Kidney epithelial cell (primary cell): Measurements from ENCODE around the gene IFIT2. TPM values are rescaled to one million over a fixed set of nuclear protein-coding genes. Genes with fewer than 3 reads are reported as not detected.
"Not testable (repeated sequence)": the region's sequence is repeated elsewhere in the genome, so short reads cannot be mapped to it uniquely, and the experiment has no call there.

Source experiments
- DNase-seq: peaks from one replicate; pipeline ENCODE4 v3.0.0-alpha.2; 2010; ENCODE audit warnings: low read depth
- H3K27me3 ChIP-seq: 2 replicates; pipeline ENCODE4 v1.6.0; 2011; ENCODE audit warnings: low read length; ENCODE audit not compliant: control insufficient read depth, insufficient read depth
- H3K36me3 ChIP-seq: 2 replicates; pipeline ENCODE4 v1.5.1; 2011; ENCODE audit warnings: low read length; ENCODE audit not compliant: control insufficient read depth, insufficient read depth
- H3K4me3 ChIP-seq: 2 replicates; pipeline ENCODE4 v1.5.1; 2011; ENCODE audit warnings: low read depth, mild to moderate bottlenecking, control low read depth, low read length
- total RNA-seq: library from RNA; depleted of rRNA; stranded (reverse); fragments of >200 nt; gene quantifications from 2 replicates; pipeline ENCODE4 v1.2.3, GENCODE V29; 2015
- TF ChIP-seq, protein P1 (sequence below): IDR thresholded peaks from 2 replicates; pipeline ENCODE4 v1.5.1; 2011; ENCODE audit warnings: mild to moderate bottlenecking, moderate library complexity, low read length, control low read depth, inconsistent platforms; ENCODE audit not compliant: insufficient read depth, poor library complexity, severe bottlenecking

IFIT2 gene
- total RNA-seq, 1 donor from 2014 or later = 9.2 TPM

DNA sequence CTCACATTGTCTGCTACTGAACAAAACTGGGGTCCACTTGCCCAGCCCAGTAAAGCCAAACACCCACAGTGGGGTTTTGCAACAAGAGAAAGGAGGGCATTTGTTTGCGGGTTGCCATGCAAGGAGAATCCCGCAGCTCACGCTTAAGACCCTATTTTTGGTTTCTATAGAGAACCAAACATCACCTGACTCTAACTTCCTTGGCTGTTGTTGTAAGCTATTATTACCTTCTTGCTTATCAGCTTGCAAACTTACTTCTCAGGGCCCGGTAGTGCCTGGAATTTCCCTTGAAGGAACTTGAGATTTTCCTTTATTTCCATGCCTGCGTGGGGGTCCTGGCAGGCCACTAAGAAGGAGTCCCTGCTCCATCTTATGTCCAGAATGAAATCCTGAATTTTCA lies 46.6 kb downstream of the IFIT2 start:
- DNase-seq = no peak
- Histone ChIP-seq H3K27me3 (no peaks in the 10 kb centered on the region), H3K36me3 (no peaks in the 10 kb centered on the region), H3K4me3 (no peak overlapping the region)
- TF ChIP-seq, protein P1, sequence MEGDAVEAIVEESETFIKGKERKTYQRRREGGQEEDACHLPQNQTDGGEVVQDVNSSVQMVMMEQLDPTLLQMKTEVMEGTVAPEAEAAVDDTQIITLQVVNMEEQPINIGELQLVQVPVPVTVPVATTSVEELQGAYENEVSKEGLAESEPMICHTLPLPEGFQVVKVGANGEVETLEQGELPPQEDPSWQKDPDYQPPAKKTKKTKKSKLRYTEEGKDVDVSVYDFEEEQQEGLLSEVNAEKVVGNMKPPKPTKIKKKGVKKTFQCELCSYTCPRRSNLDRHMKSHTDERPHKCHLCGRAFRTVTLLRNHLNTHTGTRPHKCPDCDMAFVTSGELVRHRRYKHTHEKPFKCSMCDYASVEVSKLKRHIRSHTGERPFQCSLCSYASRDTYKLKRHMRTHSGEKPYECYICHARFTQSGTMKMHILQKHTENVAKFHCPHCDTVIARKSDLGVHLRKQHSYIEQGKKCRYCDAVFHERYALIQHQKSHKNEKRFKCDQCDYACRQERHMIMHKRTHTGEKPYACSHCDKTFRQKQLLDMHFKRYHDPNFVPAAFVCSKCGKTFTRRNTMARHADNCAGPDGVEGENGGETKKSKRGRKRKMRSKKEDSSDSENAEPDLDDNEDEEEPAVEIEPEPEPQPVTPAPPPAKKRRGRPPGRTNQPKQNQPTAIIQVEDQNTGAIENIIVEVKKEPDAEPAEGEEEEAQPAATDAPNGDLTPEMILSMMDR = no peak

DNA sequence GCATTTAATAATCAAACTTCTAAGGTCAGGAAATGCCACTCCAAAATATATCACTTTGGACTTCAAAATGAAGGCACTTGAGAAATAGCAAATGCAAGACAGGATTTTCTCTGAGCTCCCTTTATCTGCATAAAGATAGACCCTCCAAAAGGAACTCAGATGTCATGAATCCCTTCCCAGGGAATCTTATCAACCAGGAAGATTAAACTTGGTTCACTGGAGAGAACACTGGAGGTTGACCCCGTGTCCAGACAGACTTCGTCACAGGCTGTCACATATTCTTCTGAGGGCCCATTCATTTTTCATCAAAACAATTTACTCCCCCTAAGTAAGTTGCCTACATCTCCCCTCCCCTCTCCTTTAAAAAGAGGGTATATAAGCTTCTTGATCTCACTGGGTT lies 47.1 kb downstream of the IFIT2 start:
- TF ChIP-seq, protein P1 = no peak
- DNase-seq = no peak

DNA sequence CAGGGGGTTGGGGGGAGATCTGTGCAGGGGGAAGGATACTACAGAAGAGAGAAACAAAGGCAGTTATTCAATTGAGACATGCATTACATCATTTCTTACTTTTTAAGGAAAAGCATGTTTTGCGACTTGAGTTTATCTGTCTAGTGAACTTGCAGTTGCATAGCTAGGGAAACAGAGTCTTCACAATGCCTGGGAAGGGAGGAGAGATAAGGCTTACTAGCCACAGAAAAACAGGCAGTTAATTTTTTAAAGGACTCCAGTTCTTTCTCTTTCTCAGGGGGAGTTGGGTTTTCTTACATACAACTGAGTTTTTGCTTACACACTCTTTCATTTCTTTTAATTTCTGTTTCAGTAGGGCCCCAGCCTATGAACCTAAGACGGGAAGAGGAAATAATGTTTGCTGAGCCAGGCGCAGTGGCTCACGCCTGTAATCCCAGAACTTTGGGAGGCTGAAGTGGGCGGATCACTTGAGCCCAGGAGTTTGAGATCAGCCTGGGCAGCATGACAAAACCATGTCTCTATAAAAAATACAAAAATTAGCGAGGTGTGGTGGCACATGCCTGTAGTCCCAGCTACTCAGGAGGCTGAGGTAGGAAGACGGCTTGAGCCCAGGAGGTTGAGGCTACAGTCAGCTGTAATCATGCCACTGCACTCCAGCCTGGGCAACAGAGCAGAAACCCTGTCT lies 48.9 kb downstream of the IFIT2 start:
- DNase-seq, H3K36me3 ChIP-seq, H3K4me3 ChIP-seq, H3K27me3 ChIP-seq: not testable (repeated sequence)

More for the DNA sequence above, 47.1 kb downstream of the IFIT2 start:
- Histone ChIP-seq H3K36me3 (no peaks in the 10 kb centered on the region), H3K4me3 (no peak overlapping the region), H3K27me3 (no peaks in the 10 kb centered on the region)

DNA sequence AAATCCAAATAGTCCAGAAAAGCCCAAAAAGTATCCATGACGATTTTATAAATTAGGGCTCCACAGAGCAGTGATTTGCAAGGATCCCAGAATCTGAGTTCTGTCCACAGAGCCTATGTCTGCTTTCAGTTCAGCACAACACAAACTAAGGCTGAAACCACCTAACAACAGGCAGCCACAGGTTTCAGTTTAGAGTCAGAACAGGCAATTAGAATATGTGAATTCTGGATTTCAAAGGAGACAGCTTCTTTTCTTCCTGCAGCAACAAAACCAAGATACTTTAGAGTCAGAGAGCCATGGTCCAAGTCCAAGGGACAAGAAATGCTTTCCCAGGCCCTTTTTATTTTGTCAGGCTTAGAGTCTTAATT lies 49.5 kb downstream of the IFIT2 start:
- no peak overlapping the region for H3K4me3 ChIP-seq
- H3K27me3 ChIP-seq = no peaks in the 10 kb centered on the region
- no peaks in the 10 kb centered on the region for H3K36me3 ChIP-seq
- TF ChIP-seq, protein P1 = no peak
- no peak for DNase-seq

DNA sequence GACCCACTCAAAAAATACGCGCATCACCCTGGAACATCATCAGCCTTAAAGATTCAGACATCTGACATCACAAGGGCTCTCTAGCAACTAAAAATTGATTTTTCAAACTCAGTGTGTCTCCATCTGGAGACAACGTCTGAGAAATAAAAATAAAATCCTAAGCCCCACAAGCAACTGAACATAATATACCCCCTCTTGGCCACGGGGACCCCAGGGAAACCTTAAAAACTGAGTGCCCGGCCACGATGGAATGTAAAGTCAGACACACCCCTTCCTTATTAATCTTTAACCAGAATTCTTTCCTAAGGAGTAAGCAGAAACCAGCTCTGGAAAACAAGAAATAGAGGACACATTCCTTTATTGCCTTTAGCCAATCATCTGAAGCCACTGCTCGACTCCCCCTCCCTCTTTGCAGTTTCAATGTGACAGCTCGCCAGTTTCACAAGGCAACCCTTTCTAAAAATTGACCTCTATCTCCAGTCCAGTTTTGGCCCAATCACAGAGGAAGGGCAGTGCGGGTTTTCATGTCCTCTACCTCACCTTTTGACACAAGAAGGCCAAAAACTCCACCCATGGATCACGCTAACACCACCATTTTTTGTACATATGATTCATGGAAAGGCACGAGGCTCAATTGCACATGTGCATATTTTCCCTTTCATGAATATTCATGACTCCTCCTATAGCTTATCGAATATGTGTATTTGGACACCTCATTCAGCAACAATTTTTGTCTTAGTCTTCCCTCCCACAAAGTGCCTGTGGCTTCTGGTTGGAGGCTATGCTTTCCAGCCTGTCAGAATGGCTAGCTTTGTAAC lies 50.1 kb downstream of the IFIT2 start:
- Histone ChIP-seq H3K27me3 (no peaks in the 10 kb centered on the region), H3K36me3 (no peaks in the 10 kb centered on the region), H3K4me3 (peak overlapping the region; percentile 7)
- TF ChIP-seq, protein P1 = no peak
- peak; percentile 86 for DNase-seq

DNA sequence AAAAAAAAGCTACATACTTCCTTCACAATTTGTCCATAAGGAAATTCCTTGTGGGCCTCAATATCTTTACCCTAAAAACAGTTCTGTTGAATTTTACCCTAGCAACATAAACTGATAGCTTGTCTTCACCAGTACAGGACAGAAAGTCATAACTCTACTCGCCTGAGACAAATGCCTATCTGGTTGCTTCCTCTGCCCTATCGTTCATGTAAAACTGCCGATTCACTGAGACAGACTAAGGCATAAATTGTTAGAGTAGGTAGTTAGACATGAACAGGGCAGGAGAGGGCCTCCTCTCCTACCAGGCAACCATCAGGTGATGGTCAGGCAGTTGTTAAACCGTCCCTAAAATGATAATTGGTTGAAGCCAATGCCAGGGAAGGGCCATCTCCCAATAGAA lies 51.0 kb downstream of the IFIT2 start:
- TF ChIP-seq, protein P1 = no peak
- DNase-seq = no peak
- no peaks in the 10 kb centered on the region for H3K36me3 ChIP-seq
- H3K4me3 ChIP-seq = no peak overlapping the region
- H3K27me3 ChIP-seq = no peaks in the 10 kb centered on the region
